SKM-1 (cell line): Measurements from ENCODE around the gene CRB2.

Experiments used
- DNase-seq: peaks from one replicate; lab custom pipeline; 2025; ENCODE audit not compliant: unreplicated experiment; lab: John Stamatoyannopoulos, UW

The CRB2 gene

DNA sequence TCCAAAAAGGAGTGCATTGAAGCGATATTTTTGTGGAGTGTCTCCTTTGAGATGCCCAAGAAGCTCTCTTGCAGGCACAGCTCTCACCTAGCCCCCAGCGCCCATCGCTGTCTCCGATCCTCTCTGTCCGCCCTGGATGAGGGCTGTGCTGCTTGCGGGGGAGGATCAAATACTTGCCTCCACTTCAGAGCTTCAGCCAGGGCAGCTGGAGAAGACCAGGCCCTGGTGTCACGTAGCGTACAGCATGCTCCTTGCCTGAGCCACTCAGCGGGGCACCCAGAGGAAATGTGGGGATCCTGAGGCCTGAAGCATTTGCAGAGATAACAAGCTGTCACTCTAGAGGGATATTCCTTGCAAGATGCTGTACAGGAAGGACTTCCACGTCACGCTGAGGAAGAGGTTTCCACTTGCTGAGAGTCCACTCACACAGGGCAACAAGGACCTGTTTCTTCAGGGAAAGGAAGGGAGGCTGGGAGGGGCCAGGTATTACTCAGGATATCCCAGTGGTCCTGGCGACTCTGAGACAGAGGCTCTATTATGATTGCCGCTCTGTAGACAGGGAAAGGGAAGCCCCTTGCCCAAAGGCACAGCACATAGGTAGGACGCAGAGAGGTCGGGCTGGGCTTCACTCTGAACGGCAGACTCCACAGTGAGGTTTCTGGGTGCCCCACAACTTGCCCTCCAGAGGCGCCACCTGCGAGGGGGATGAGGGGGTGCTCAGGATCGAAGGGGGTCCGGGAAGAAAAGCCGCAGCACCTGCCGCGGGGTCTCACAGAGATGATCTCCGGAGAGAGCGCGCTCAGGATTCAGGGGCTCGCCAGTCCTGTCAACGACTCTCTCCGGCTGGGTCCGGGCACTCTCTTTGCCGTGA is 64.0 kb downstream of the CRB2 start:
- no peak for DNase-seq

DNA sequence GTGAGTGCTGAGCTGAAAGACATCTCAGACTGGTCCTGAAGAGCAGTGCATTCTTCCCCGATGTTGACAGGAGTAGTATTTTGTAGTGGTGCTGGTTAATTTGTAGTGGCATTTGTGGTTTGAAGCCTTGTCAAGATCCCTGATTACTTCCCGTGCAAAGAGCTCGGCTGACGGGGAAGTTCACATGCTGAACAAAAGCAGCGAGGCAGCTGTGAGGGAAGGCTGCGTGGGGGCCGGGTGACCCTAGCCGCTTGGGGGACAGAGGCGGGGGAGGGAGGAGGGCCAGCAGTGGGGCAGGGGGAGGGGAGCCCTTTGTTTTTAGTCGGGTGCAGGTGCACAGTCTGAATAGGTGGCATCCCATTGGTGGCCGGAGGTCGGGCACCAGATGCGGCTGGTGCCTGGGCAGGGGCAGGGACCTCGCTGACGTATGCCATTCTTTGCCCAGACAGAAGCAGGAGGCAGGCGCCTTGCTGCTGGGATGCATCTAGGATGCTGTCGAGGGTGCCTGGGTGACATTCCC is 64.7 kb downstream of the CRB2 start:
- DNase-seq, result no peak

DNA sequence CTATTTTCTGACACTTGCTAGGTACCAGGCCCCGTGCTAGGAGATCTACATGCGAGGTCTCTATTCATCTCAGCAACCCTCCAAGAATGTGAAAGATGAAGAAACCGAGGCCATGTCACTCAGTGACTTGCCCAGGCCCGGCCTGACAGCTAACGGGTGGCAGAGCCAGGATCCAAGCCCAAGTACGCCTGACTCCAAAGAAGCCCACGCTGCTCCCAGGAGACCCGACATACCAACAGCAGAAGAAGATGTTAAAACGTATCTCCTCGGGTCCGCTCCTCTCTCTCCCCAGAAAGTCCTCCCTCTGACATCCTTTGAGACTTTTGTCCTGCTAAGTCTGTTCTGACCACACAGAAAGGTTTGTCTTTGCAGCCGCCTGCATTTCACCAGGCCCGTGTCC is 65.2 kb downstream of the CRB2 start:
- no peak for DNase-seq

DNA sequence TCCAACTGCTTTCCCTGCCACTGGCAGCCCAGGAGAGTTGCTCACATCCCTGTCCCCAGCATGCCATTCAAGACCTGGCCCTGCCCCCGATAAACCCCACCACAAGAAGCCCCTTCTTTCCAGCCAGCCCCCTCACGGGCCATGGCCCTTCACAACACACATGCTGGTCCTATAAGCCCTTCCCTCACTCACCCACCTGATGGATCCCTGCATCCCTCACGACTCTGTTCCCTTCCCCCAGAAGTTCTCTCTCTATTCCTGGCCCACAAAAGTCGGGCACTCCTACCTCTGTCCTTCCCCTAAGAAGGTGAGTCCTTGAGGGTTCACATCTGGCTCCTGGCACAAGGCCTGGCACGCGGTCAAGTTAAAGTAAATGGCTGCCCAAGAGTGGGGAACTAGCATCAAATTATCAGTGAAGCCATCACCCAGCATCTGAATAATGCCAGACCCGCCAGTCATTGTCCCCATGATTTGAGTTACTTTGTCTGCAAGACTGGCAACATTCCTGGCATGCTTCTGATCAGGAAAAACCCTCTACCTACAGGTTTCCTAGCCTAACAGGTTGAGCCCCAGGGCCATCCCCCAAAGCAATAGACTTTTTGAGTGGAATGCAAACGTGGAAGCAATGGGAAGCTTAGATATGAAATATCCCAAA is 65.9 kb downstream of the CRB2 start:
- no peak for DNase-seq

DNA sequence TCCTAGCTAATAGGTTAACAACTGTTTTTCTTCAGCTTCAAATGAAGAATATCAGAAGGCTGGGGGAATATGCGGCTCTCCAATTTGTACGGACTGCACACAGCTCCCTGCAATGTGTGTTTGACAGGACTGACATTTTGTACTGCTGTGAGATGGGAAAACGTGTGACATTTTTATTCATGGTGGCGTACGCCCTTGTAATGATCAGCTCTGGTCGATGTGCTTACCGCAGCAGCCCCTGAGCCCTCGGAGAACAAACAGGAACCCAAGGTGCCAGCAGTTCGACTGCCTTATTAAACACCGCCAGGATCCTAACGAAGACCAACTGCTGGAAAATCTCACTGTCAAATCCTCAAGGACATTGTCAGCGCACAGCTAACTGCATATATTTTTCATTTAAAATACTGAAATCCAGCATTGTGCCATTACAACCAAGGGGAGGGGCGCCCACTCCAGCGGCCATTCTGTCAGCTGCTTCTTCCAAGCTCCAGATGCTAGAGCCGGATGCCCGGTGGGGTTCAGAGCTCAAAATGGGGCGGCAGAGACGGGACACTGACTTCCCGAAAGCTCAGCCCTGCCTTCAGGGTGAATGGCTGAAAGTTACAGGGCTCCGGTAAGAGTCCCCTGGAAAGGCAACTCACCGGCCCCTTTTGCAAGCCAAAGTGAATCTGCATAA is 66.8 kb downstream of the CRB2 start:
- no peak for DNase-seq

DNA sequence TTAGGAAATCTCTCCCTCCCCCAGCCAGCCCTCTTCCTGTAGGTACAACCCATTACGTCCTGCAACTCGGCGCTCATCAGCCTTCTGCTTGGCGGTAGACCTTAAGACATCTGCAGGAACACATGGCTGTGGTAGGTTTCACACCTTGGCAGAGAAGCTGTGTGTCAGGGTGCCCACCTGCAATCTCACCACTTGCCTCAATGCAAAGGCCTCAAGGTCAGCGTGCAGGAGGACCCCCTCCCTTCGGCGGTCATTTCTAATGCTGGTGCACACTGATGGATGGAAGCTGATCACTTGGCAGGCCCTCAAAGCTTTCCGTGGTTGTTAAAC is 67.3 kb downstream of the CRB2 start:
- DNase-seq, result no peak

DNA sequence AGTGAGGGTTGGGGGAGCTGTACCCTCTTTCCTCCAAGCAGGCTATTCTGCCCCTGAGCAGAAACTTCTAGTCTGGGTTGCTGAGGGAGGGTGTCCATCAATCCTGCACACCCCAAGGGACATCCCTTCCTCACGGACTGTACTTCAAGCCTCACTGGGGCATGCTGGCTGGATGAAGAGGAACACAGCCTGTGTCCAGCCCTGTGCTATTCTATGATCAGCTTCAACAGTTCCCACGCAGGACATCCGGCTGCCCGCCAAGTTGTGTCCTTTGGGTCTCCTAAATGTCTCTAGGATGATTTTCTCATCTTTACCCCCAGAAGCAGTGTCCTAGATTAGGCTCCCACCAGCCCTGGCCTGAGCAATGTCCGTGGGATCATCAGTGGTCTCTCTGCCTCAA is 68.1 kb downstream of the CRB2 start:
- no peak for DNase-seq

DNA sequence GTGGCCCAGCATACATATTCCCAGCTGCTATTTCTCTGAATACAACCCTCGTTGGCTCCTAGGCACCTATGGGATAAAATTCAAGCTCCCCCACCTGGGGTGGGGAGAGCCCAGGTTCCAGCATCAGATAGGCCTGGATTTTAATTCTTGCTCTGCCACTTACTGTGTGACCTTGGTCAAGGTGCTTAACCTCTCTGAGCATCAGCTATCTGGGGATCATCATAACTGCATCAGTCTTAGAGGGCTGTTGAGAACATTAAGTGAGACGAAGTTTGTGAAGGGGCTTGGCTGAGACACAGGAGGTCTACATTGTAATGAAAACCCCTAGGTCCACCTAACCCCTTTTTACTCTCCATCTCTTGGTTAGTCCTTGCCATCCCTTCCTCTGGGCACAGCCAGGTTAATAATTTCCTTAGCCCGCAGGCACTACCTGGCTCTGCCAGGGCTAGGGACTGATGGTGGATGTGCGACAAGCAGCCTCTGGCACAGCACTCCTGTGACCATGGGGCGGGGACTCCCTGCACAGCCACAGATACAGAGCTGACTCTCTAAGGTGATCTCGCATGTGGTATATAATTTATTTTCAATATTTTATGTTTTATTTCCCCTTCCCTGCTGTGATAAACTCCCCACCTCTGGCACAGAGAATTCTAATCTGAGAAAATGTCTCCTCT is 68.7 kb downstream of the CRB2 start:
- no peak for DNase-seq

DNA sequence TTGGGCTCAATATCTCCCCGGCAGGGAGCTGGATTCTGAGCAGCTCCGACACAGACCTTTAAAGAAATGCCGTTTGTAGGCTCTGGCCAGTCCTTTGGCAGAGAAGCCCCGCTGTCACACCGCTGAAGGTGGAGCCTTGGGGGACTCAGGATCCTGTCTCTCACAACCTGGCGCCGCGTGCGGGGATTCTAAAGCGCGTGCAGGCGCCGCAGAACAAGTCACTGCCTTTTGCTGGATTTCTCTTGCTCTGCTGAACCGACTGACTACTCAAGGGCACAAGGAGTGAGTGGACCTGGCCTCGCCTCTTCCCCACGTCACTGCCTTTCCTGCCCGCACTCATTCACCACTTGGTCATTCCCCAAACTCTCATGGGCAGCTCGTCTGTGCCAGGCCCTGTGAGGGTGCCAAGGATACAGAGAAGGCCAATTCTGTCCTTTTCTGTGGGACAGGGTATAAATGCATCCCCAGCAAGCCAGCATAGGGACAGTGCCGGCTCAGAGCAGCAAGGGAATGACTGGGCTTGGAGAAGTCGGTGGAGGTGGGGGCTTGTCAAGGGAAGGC is 69.3 kb downstream of the CRB2 start:
- no peak for DNase-seq

DNA sequence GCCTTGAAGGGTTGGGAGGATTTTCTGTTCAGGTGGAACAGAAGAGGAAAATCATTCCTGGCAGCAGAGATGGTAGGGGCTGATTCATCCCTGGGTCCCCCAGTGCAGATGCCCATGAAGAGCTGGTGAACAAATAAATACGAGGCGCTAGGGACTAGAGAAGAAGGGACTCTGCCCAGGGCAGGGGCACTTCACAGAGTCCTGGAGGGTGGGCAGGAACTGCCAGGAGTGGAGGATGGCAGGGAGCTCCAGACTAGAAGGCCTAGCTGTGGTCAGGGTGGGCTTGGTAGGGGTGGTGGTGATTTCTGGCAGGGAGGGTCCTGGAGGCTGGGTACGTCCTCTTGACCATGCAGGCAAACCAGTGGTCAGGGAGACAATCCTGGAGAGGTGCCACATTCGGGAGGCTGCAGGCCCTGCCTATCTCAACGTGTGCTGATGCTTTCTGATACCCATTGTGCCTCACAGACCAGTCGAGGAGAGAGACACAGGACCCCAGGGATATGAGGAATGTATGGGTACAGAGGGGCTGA is 69.9 kb downstream of the CRB2 start:
- DNase-seq, result no peak

DNA sequence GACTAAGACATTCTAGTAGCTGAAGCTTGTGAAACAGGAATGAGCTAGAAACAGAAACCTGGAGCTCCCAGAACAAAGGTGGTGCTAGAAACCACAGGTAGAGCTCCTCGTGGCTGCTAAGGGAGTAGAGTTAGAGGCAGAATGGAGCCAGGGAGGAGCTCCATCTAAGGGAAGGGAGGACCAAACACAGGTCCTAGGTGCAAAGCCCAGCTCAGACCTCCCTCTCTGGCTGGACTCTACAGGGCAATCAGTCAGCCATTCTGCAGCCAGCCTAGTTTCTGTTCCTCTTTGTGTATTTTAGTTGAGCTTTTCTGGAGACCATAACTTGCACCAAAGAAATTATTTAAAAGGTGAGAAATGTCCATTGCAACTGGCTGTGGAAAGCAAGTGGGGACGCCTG is 70.4 kb downstream of the CRB2 start:
- no peak for DNase-seq
